HG02870 (cell line): ENCODE results near the gene ALG14.
"Not testable (repeated sequence)": the region's sequence is repeated elsewhere in the genome, so short reads cannot be mapped to it uniquely, and the experiment has no call there.

Experiments used
- ATAC-seq: cut with Tn5 transposase; IDR thresholded peaks from one replicate; pipeline ENCODE4 v1.9.1; 2021; ENCODE audit warnings: mild to moderate bottlenecking, moderate library complexity; ENCODE audit not compliant: unreplicated experiment

ALG14 gene

DNA sequence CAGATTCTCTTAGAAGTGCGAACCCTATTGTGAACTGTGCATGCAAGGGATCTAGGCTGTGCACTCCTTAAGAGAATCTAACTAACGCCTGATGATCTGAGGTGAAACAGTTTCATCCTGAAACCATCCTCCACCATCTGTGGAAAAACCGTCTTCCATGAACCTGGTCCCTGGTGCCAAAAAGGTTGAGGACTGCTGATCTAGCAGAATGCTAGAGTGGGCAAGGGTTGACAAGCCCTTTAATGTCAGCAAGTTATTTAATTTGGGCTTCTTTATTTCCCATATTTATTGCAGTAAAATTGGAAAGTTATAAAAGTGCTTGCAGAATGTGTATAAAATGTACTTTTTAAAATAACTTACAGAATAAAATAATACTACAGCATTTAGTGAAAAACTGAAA is 26.4 kb downstream of the ALG14 start:
- no peak for ATAC-seq

DNA sequence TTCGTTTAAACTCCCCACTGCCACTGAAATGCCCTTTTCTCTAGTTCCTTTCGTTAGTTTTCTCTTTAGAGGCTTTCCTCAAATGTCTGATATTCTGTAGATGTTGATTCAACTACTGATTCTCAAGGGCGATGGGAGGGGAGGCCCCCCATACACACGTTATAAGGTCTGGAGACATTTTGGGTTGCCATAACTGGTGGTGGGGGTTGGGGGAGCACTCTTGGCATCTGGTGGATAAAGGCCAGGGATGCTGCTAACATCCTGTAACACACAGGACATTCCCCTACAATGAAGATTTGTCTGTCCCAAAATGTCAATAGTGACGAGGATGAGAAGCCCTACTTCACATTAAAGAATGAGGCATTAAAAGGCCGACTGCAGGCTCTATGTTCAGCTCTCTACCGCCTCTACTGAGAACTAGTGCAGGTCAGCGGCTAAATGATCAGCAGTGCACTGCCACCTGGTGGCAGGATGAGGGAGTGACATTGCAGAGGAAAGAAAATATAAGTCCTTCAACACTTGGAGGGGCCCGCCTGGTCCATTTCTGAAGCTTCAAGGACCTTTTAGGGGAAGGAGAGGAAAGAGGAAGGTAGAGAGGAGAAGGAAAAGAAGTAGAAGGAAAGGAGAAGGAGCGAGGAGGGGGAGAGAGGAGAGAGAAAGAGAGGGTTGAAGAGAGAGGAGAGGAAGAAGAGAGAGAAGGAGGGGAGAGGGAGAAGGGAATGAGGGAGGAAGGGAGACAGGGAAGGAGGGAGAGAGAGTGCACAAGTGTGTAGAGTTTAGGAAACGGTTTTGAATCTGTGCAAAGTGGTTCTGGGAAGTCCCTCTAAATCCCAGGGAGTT is 29.4 kb downstream of the ALG14 start:
- ATAC-seq = peak; percentile 94

DNA sequence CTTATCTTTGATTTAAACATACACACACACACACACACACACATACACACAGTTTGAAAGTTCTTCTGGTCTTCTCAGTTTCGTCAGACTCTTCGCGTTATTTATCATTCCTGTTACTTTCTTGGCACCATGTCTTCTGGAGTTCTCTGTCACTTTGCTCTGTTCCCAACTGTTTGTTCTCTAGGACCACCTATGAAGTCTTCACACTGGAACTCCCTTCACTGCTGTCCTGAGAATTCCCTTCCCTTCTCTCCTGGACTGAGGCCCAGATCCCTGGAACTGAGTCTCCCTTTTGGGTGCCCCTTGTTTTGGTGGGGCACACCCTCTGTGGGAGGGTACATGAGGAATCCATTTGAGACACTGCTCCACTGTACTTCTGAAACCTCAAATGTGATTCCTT is 30.5 kb downstream of the ALG14 start:
- ATAC-seq = no peak

DNA sequence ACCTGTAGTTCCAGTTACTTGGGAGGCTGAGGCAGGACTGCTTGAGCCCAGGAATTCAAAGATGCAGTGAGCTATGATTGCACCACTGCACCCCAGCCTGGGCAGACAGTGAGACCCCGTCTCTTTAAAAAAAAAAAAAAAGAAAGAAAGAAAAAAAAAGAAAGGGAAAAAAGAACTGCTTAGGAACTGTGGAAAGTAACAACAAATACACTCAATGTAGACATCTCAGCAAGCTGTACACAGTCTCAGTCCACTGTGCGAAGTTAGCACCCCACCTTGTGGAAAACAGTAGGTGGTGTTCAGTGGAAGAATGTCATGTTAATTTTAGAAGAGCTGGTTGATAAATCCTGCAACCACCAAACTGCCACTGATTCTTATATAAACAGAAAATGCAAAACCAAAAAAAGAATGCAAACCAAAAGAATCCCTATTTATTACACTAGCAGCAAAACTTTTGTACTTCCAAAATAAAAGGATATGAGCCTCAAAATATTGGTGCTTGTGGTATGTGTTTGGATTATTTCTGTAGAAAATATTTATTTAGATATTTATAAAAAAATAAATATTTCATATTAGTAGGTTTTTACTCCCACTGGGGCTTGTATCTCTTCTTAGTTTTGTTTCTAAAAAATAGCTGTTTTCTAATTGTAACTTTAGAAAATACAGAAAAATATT is 31.1 kb downstream of the ALG14 start:
- no peak for ATAC-seq

DNA sequence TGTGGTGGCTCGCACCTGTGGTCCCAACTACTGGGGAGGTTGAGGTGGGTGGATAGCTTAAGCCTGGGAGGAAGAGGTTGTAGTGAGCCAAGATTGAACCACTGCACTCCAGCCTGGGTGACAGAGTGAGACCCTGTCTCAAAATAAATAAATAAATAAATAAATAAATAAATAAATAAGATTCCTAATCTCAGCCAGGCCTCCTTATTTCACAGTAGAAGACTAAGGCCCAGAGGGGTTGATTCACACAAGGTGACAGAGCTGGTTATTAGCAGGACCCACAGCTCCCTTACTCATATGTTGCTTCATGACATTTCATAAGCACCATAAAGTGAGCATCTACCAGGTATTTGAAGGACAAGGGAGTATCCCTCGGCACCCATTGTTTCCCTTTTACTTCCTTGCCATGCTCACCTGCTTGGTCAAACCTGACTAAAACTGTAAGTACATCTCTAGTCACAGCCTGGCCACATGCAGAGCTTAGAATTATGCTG is 32.7 kb downstream of the ALG14 start:
- no peak for ATAC-seq

DNA sequence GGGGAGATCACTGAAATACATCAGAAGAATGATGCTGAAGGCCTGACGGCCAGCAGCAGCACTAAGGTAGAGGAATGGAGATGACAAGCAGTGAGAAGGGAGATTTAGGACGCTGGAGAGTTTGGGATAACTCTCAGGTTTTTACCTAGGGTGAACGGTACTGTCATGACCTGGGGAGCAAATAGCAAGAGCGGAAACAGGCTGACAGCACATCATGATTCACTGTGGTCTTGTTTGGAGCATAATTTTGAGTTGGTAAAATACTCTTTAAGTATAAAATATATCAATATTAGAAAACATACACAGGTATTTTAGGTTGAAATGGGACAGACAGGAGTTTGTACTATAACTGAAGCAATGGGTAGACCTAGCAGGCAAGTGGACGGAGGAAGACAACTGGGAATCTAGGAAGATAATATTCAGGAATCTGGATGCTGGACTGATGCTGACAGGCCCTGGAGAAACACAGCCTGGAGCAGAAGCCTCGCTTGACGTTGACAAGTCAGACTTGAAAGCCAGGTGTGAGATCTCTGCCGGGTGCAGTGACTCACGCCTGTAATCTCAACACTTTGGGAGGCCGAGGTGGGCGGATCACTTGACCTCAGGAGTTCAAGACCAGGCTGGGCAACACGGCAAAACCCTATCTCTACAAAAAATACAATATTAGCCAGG is 33.3 kb downstream of the ALG14 start:
- ATAC-seq = no peak

DNA sequence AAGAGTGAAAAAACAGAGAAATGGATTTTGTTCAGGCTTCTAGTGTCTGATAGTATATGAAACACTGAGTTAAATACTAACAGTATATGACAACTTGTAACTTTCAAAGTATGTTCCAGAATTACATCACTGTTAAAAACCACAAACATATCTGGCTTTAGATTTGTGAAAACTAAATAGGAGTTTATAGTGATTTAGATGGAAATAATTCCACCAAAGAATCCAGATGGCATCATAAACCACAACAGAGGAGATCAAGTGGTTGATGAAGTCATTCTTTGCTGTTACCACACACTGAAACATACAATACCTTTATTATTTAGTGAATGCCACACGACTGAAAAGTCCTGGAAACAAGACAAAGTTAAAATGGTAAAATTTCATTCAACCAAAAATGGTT is 37.2 kb downstream of the ALG14 start:
- ATAC-seq = no peak

DNA sequence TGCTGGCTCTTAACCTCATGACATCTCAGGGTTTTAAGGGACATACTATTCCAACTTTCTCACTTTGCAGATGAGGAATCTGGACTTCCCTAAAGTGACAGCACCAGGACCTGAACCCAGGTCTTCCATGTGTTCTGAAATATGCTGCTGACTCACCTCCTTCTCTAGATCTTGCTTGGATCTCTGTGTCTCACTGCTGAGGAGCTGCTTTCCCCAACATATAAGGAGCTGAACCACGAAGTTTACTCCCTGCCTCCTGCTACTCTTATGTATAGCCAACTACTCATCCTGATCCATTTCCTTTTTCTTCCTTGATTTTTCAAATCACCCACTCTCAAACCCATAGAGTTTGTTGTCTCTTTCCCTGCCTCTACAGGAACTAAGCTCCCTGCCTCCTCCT is 38.2 kb downstream of the ALG14 start:
- ATAC-seq = no peak

DNA sequence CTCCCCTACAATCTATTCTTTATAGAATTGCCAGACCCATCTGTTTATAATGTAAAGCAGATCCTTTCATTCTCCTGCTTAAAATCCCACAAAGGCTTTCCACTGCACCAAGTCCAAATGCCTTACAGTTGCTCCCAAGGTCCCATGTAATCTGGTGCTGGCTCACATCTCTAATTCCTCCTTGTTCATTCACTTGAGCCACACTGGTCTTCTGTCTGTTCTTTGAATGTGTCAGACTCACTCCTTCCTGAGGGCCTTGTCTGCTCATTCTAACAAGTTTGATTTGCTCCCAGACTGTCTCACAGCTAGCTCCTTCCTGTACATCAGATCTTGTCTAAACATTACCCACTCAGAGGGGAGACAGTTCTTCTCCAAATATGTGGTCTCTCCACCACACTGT is 38.9 kb downstream of the ALG14 start:
- no peak for ATAC-seq

DNA sequence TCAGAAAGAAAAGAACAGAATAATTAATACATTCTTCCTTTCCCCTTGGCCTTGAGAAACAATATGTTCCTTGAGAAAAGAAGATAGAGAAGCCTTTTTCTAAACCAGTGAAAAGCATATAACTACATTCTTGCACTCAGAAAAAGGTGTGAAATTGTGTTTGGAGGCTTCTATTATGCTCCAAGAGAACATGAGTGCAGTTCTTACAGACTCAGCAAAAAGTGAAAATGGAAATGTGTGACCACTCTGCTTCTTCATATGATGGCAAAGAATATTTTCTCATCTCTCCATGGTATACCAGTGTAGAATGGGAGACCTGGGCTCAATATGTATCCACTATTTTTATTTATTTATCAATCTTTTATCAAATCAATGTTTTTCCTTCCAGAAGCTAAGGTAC is 43.2 kb downstream of the ALG14 start:
- ATAC-seq = no peak

DNA sequence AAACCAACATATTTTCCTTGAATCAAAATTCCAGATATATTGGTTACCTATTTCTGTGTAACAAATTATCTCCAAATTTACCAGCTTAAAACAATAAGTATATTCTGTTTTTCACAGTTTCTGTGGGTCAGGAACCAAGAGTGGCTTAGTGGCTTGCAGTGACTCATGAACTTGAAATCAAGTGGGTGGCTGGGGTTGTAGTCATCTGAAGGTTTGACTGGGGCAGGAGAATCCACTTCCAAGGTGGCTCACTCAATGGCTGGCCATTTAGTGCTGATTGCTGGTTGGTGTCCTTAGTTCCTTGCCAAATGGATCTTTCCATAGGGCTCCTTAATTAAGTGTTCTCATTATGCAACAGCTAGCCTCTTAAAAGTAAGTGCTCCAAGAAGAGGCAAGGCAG is 43.8 kb downstream of the ALG14 start:
- no peak for ATAC-seq

DNA sequence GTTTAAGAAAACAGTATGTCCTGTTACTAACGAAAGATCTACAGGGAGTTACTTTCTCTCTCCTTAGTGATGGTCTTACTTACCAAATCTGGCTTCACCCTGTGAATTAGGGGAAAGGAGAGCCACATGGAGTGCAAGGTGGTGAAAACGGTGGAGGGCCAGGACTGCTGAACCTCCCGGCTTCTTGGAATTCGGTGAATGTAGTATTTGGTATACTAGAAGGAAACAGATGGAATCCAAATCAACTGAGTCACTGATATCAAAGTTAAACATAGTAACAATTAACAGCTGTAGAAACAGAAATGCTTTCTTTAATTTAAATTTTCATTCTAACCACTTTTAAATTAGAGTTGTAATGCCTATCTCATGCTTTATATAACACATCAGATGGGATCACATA is 45.7 kb downstream of the ALG14 start:
- no peak for ATAC-seq

DNA sequence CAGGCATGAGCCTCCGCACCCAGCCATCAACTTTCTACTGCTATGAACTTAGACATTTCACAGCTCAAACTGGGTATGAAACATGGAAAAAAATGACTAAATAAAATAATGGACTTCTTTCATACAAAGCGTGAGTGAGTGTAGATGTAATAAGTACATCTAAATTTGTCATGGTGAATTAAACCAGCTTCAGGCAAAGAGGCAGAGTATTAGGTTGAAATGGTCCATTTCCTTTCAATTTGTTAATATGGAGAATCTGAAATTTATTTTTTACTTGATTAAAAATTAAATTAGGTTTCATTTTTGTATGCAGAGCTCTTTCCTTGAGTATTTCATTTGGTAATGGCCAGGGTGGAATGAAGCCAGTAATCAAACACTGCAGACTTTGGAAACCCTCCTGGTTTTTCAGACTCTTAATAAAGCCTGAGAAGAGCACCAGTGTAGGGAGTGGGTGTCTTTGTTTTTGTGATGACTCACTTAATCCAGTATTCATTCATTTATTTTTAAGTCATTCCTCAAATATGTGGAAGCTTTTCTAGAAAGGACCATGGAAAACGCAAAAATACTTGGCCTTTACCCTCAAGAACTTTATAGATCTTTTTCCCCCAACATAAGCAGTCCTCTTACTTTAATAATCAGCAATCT is 49.2 kb downstream of the ALG14 start:
- ATAC-seq = no peak

DNA sequence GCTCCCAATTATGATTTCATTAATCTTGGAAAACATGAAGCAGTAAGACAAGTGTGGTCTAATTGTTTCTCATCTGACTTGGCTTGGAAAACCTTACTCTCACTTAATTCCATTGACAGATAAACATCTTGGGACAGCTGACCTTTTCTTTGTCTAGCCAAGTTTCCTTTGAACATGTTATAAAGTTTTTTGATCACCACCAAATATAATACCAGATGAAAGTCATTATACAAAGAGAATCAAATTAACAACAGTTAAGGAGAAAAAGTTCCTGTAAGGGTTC is 50.2 kb downstream of the ALG14 start:
- ATAC-seq = no peak

DNA sequence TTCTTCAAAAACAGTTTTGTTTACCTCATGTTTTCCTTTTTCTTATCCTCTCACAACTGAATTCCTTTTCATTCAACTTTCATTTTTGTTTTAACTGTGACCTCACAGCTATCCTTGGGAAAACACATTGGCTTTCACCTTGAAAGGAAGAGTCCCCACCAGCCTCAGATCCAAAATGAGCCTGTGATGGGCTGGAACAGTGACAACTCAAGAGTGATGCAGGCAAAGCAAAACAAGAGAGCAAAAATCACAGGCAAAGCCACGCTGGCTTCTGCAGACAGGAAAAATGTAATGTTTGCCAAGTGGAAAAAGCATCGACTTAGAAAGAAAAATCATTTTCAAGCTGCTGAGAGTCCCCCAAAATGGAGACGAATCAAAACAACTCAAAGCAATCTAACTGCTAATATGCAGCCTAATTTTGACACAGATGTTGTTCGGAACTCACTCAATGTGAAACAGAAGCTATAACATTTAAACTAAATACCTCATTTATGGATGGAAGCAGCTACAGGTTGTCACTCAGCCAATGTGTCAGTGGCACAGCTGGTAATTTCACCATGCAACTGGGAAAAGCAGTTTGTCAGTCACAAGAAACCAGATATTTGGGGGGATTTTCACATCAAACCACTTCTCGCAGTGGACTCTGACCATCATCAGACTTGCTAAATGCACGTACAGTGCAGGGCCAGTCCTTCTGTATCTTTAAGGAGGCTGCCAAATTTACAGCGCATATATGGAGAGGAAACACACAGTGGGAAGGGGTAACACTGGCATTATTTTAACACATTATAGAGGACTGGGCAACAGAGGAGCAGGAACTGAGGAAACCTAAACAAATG is 50.7 kb downstream of the ALG14 start:
- no peak for ATAC-seq

DNA sequence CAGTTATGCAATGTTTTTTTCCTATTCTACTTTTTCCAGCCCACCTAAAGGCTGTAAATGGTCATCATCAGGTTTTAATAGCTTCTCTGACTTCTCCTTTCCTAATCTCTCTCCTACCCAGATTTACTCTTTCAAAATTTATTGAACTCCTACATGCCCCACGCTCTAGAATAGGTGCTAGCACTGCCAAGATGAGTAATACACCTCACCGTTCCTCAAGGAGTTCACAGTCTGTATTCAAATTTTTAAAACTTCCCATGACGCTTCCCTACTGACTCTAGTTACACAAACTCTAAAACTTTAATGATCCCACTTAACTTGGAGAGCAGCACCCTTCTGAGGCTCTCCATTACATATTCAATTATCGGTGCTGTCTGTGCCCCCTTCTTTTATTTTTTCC is 51.6 kb downstream of the ALG14 start:
- ATAC-seq = no peak

DNA sequence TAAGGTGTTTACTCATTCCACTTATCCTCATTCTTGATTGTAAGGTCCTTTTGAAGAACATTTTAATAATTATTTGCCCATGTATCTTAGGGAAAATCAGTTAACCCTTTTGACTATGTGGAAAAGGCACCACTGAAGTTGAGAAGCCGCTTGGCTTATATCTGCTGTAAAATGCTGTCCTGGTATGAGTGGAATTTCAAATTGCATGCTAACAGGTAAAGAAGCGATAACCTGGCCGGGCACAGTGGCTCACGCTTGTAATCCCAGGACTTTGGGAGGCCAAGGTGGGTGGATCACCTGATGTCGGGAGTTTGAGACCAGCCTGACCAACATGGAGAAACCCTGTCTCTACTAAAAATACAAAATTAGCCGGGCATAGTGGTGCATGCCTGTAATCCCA is 53.3 kb downstream of the ALG14 start:
- not testable (repeated sequence) for ATAC-seq

DNA sequence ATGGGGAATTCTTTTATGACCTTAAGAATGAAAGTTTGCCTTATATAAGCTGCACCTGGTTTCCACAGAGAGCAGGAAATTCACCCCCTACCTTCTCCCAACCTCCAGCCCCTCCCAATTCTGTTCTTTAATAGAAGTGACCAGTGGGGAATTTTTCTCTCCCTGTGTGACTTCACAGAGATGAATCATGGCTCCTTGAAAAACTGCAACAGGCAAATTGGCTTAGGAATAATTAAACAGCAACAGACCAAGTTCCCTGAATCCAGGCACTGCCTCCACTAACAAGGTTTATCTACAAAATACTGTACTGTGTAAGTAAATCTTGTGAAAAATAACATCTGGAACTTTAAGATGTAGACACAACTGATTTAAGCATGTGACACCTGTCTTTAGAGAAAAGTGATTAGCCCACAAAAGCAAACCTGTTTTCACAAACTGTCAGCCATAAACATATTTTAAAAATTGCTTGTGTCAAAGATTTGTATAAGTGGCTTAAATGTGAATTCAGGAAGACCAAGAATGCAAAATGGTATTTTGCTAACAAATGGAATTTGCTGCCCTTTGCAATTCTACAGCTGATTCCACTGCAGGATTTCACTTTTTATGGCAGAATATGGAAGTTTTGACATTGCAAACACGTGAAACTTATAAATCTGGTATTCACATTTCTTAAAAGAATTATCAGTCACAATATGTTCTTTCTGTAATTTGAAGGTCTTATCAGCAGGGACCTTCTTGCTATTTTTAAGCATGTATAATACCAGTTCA is 54.0 kb downstream of the ALG14 start:
- no peak for ATAC-seq

DNA sequence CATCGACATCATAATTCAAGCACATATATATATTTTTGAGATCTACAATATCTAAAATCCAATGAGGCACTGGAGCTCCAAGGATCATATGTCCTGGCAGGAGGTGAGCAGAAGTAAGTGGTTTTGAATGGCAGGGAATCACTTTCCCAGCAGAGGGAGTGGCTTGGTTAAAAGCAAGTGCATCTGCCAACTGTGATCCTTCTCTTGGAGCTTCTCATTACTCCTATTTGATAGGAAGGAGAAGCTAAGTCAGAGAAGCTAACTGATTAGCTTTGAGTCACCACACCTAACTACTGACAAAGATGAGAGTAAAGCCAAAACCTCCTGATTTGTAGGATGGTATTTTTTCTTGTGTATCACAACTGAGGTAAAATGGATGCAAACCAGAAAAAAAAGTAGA is 55.0 kb downstream of the ALG14 start:
- no peak for ATAC-seq

DNA sequence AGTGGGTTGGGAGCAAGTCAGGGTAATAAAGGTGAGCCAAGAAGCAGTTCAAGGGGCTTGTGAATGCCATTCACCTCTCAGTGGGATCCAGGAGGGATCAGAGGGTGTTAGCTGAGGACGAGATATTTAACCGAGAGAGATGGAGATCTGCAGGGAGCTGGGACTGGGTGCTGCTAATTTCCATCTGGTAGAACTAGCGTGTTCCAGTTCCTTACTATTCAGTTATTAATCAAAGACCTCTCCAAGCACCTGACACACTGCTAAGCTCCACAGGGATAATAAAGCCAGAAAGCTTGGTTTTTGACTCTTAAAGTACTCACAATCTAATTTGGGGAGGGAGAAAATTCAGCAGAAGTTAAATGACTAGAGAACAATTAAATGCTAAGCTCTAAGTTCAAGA is 57.7 kb downstream of the ALG14 start:
- no peak for ATAC-seq
